ENCODE data around the gene ERC2.

ERC2 gene

GRCh38 chr3:55604846-55605245, 863.4 kb downstream of the ERC2 start:
- DNase-seq (ENCODE audit: extremely low spot score, insufficient read length, low read depth) (no peak), FAIRE-seq (no peak)

GRCh38 chr3:55604402-55604801, 863.9 kb downstream of the ERC2 start:
- FAIRE-seq (no peak), DNase-seq (ENCODE audit: extremely low spot score, insufficient read length, low read depth) (no peak)

- no peak for FAIRE-seq
Measured at GRCh38 chr3:55601366-55602080, 866.7 kb downstream of the ERC2 start.

DNA sequence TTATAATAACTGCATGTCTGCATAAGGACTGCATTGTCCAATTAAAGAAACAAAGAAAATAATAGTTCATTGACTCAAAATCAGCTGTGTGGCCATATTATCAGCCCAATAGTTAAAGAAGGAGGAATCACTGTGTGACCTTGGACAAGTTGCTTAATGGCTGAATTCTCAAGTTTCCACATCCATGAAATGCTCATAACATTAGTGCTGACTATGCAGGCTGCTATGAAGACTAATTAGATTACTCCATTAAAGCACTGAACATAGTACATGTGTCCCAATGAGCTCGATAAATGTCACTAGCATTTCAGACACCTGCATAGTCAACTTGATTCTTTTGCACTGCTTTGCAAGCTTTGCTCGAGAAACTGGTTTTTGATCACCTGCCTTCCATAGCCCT, 870.0 kb downstream of the ERC2 start:
- no peak for DNase-seq (ENCODE audit: extremely low spot score, insufficient read length, low read depth)
- FAIRE-seq = no peak

More at GRCh38 chr3:55601366-55602080, 866.7 kb downstream of the ERC2 start:
- DNase-seq (ENCODE audit: extremely low spot score, insufficient read length, low read depth) = no peak

DNA sequence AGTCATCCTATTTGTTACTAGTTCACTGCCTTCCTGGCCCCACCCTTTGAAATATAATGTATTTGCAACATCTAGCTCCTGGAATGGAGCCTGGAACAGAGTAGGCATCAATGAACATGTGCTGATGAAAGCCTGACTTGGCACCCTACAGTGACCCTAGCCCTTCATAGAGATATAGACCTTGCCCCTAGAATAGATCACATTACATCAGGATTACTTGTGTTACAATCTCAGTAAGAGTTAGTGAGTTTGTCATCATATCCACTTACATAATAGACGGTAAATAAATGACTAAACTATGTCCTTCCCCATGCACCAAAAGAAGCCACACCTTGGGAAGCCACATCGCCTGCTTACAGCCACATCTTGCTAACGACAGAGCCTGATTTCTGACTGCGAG, 870.6 kb downstream of the ERC2 start:
- FAIRE-seq (no peak), DNase-seq (ENCODE audit: extremely low spot score, insufficient read length, low read depth) (no peak)

DNA sequence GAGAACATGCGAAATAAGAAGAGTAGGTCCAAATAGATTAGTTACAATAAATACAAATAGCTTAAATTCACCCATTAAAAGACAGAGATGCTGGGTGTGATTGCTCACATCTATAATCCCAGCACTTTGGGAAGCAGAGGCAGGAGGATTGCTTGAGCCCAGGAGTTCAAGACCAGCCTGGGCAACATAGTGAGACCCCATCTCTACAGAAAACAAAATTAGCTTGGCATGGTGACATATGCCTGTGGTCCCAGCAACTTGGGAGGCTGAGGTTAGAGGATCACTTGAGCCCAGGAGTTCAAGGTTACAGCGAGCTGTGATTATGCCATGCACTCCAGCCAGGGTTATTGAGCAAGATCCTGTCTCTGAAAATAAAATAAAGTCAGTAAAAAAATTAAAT, 872.1 kb downstream of the ERC2 start:
- FAIRE-seq (no peak), DNase-seq (ENCODE audit: extremely low spot score, insufficient read length, low read depth) (no peak)

DNA sequence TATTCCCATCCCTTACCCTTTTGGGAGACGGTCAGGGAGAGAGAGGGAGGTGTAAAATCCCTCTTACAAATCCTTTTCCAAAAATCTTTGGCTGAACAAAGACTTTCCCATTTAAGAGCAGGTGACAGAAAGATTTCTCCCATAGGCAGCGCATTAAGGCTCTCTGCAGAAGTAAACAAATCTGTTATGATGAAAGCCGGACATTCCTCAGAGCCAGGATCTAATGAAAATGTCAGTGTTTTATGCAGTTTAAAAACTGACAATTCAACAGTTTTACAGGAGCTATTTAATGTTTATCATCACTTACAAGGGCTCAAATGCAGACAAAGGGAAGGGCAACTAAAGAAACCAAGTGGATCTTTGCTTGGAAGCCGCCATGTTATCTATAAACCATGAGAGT, 872.8 kb downstream of the ERC2 start:
- DNase-seq (ENCODE audit: extremely low spot score, insufficient read length, low read depth) (no peak), FAIRE-seq (no peak)

DNA sequence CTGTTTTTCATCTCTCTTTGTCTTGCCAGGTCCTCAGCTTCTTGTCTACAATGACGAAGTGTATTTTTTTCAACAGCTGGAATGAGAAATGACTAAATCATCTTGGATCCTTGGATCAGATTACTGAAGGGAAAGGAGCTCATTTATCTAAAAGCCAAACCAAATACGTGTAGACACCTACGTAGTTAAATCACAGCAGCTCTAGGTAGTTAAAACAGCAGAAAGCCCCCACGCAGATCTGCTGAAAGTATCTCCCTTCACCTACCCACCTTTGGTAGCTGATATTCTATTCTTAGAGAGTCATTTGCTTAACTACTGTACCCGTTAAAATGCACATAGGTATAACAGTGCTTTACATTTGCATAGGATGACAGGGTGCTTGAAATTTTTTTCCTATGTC, 875.7 kb downstream of the ERC2 start:
- DNase-seq (ENCODE audit: extremely low spot score, insufficient read length, low read depth) (no peak), FAIRE-seq (no peak)

GRCh38 chr3:55591888-55592287, 876.4 kb downstream of the ERC2 start:
- DNase-seq (ENCODE audit: extremely low spot score, insufficient read length, low read depth) = no peak
- no peak for FAIRE-seq

DNA sequence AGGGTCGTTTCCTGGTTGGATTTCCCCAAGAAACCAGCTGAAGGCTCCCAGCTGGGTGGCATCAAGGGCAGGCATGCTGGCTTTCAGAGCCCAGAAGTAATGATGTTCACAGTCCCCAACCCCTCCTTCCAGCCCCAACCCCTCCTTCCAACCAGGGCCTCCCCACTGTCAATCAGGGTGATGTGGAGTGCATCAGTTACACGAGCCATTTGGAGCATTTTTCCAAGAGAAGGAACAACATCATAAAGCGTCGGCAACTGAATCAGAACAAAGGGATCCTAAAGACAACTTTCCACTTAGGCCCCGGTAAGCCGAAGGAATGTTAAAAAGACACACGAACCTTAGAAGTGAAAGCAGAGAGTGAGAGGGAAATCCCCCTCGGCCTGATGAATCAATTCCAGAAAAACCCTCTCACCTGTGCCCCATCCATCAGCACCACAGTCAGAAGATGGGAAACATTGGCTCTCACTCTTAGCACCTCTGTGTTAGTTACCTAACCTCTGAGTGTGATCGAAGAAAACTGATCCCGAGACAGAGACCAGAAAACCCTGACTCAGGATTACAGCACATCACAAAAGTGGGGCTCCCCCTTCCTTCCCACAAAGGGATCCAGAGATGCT, 880.0 kb downstream of the ERC2 start:
- FAIRE-seq = no peak

GRCh38 chr3:55585856-55586255, 882.4 kb downstream of the ERC2 start:
- FAIRE-seq (no peak), DNase-seq (ENCODE audit: extremely low spot score, insufficient read length, low read depth) (no peak)

More for the DNA sequence above, 880.0 kb downstream of the ERC2 start:
- no peak for DNase-seq (ENCODE audit: extremely low spot score, insufficient read length, low read depth)

DNA sequence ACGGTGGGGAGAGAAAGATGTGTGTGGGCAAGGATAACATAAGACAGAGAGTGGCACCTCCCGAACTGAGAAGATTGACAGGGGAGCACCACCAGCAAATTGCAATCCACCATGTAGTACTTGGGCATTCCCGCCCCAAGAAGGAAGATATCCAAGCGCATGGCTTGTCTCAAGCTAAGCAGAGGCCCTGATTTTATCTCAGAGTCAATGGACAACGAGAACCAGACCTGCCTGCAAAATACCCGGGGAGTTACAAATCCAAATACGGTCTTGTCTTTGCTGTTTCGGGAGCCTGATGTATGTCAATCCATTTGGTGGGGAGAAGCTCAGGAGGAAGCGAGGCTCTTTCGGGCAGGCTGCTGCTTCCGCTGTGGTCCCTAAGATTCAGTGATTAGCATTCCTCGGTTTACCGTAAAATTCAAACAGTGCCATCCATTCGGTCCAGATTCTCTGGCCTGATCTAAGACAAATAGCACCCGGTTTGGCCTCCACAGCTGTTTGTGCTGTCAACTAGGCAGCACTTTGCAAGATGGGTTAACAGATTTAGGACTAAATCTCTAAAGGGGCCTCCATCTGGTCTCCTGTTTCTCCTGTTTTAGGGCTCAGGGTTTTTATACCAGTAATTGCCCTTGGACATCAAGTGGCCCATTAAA, 883.4 kb downstream of the ERC2 start:
- FAIRE-seq = no peak
- DNase-seq (ENCODE audit: extremely low spot score, insufficient read length, low read depth) = no peak

DNA sequence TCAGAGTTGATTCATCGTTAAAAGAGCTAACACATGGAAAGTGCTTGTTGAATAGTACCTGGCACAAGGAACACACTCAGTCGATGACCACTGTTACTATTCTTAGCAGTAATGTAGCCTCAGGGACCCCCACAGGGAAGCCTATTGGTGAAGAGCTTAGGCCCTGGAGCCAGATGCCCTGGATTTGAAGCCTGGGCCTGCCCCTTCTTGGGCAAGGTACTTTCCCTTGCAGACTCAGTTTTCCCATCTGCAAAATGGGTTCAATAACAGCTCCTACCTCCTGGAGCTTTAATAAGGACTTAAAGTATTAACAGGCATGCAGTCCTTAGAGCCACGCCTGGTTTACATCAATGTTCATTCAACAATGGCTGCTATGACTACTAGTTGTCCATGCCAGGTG, 884.2 kb downstream of the ERC2 start:
- DNase-seq (ENCODE audit: extremely low spot score, insufficient read length, low read depth) = no peak
- no peak for FAIRE-seq

DNA sequence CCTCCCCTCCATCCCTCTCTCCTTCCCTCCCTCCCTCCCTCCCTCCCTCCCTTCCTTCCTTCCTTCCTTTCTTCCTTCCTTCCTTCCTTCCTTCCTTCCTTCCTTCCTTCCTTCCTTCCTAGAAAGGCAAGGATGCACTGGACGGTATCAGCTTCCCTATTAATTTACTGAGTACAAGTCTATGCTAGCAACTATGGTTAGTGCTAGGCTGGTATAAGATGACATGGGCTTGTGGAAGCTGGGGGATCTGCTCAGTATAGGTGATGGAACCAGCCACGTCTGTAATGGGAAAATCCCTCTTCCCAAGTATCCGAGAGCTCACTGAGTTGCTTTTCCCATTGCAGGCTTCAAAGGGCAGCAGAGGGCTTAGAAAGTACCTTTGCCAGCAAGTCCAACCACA, 884.8 kb downstream of the ERC2 start:
- FAIRE-seq (no peak), DNase-seq (ENCODE audit: extremely low spot score, insufficient read length, low read depth) (no peak)

DNA sequence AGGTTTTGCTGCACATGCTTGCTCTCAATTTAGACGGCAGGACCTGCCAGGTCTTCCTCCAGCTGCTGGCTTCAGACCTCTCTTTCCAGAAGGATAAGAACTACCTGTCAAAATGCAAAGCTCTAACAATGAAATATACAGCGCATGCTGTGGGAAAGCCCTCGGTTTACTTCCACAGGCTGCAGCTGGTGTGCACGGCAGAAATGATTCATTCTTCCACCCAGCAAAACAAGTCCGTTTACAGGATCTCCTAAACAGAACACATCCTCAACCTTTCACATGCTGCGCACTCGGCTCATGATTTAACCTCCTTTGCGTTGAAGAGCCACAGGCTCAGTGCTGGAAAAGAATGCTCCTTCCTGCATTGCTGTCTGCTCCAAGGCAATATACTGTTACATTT, 888.8 kb downstream of the ERC2 start:
- DNase-seq (ENCODE audit: extremely low spot score, insufficient read length, low read depth) (no peak), FAIRE-seq (no peak)

DNA sequence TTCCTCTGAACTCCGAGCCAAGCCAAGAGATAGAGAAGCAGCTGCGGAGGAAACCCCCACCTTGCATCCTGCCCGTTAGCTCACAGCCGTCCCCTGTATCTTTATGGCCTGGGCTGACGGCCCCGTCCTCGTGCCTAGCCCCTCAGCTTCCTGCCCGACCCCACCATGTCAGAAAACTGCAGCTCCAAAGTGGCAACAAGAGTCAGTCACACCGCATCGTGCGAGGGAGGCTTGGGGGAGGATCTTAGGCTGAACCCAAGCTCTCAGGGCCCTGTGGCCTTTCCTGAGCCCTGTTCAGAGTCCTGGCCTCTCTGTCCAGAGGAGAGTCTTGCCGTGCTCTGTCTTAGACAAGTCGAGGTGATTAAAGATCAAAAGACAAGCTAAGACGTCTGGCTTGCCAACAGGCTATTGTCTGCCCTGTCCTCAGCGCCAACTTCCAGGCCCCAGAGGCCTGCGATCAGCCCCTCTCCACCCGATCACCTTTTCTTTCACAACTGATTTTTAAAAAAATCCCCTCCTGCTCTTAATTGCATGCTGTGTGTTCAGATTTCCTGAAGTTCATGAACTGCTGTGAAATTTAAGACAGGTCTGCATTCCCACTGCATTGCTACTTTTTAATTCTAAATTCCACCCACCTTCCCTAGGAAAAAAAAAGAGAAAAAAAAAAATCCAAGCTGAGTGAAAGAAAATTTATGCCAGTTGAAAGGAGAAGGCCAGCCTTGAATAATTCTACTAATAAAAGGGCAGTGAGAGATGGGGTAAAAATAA, 891.5 kb downstream of the ERC2 start:
- FAIRE-seq (no peak), DNase-seq (ENCODE audit: extremely low spot score, insufficient read length, low read depth) (no peak)

GRCh38 chr3:55574671-55575070, 893.6 kb downstream of the ERC2 start:
- no peak for FAIRE-seq
- no peak for DNase-seq (ENCODE audit: extremely low spot score, insufficient read length, low read depth)

GRCh38 chr3:55572816-55573215, 895.5 kb downstream of the ERC2 start:
- FAIRE-seq (no peak), DNase-seq (ENCODE audit: extremely low spot score, insufficient read length, low read depth) (no peak)

GRCh38 chr3:55571913-55572312, 896.4 kb downstream of the ERC2 start:
- FAIRE-seq (no peak), DNase-seq (ENCODE audit: extremely low spot score, insufficient read length, low read depth) (no peak)

GRCh38 chr3:55571216-55571813, 897.0 kb downstream of the ERC2 start:
- DNase-seq (ENCODE audit: extremely low spot score, insufficient read length, low read depth) (no peak), FAIRE-seq (no peak)
